Measurements from ENCODE around the gene GALNT15. TPM values are rescaled to one million over a fixed set of nuclear protein-coding genes. Genes with fewer than 3 reads are reported as not detected.

GALNT15 gene
- total RNA-seq, 1 donor from 2014 or later = 9.8 TPM

- intact Hi-C loops (cut with DNase I) = no loop called here
- DNase-seq = peak; percentile 83
- no peak for TF ChIP-seq CTCF (IDR thresholded peaks at IDR 0.05)
- H3K9me3 ChIP-seq = no peaks in the 10 kb centered on the region
- ATAC-seq = peak; percentile 53 to 82
- H3K36me3 ChIP-seq = no peaks in the 10 kb centered on the region
- H3K27me3 ChIP-seq (ENCODE audit: low read depth) = no peaks in the 10 kb centered on the region
- peaks cover 12% of the 10 kb centered on the region for H3K4me1 ChIP-seq
- H3K4me3 ChIP-seq = no peak overlapping the region
- H3K27ac ChIP-seq = peak overlapping the region; percentile 13
Observed at GRCh38 chr3:16181361-16181760, 6.9 kb downstream of the GALNT15 start.

- DNase-seq (no peak), ATAC-seq (no peak)
- intact Hi-C loops (cut with DNase I) = no loop called here
- H3K36me3 ChIP-seq = no peaks in the 10 kb centered on the region
- no peak overlapping the region for H3K27ac ChIP-seq
- H3K27me3 ChIP-seq (ENCODE audit: low read depth) = no peaks in the 10 kb centered on the region
- no peaks in the 10 kb centered on the region for H3K9me3 ChIP-seq
- H3K4me1 ChIP-seq = peaks cover 12% of the 10 kb centered on the region
- no peak for TF ChIP-seq CTCF (IDR thresholded peaks at IDR 0.05)
- no peak overlapping the region for H3K4me3 ChIP-seq
Observed at GRCh38 chr3:16182183-16182582, 7.7 kb downstream of the GALNT15 start.

GRCh38 chr3:16182612-16183011 is 8.1 kb downstream of the GALNT15 start:
- no peak overlapping the region for H3K27ac ChIP-seq
- no peak for ATAC-seq
- no peaks in the 10 kb centered on the region for H3K36me3 ChIP-seq
- no peak overlapping the region for H3K4me3 ChIP-seq
- no peak for TF ChIP-seq CTCF (IDR thresholded peaks at IDR 0.05)
- H3K9me3 ChIP-seq = no peaks in the 10 kb centered on the region
- intact Hi-C loops (cut with DNase I) = no loop called here
- no peak for DNase-seq
- peaks cover 12% of the 10 kb centered on the region for H3K4me1 ChIP-seq
- H3K27me3 ChIP-seq (ENCODE audit: low read depth) = no peaks in the 10 kb centered on the region

GRCh38 chr3:16183082-16183481 is 8.6 kb downstream of the GALNT15 start:
- intact Hi-C loops (cut with DNase I) = no loop called here
- no peak for DNase-seq
- Histone ChIP-seq H3K27me3 (ENCODE audit: low read depth) (no peaks in the 10 kb centered on the region), H3K36me3 (no peaks in the 10 kb centered on the region), H3K27ac (no peak overlapping the region), H3K4me1 (peaks cover 7% of the 10 kb centered on the region), H3K4me3 (no peak overlapping the region), H3K9me3 (no peaks in the 10 kb centered on the region)
- no peak for TF ChIP-seq CTCF (IDR thresholded peaks at IDR 0.05)
- ATAC-seq = no peak

GRCh38 chr3:16183601-16184270 is 9.3 kb downstream of the GALNT15 start:
- TF ChIP-seq CTCF (IDR thresholded peaks at IDR 0.05) = no peak
- Histone ChIP-seq H3K27me3 (ENCODE audit: low read depth) (no peaks in the 10 kb centered on the region), H3K36me3 (no peaks in the 10 kb centered on the region), H3K4me1 (peaks cover under 1% of the 10 kb centered on the region), H3K9me3 (no peaks in the 10 kb centered on the region), H3K4me3 (no peak overlapping the region), H3K27ac (no peak overlapping the region)
- intact Hi-C loops (cut with DNase I) = no loop called here
- DNase-seq (no peak), ATAC-seq (no peak)
